Lung (tissue), 12 donors: Measurements from ENCODE around the gene MRPS10. TPM values are rescaled to one million over a fixed set of nuclear protein-coding genes. Genes with fewer than 3 reads are reported as not detected.
"Not testable (repeated sequence)": the region's sequence is repeated elsewhere in the genome, so short reads cannot be mapped to it uniquely, and the experiment has no call there.

Experiments used
- ATAC-seq: fragments of 200-7000 bp; cut with Tn5 transposase; one replicate; pipeline ENCODE4 v1.9.1; 2020; ENCODE audit warnings: moderate number of reproducible peaks; ENCODE audit not compliant: insufficient read depth, low FRiP score
- DNase-seq, 3 donors: peaks; one replicate each; pipeline ENCODE4 v3.0.0-alpha.2; 2013 to 2017
- H3K27ac ChIP-seq, 2 donors: one replicate each; pipeline ENCODE4 v1.5.1; 2013; ENCODE audit warnings: mild to moderate bottlenecking in 2 of 2, moderate library complexity in 2 of 2, control low read depth in 1 of 2, inconsistent platforms in 1 of 2, low read depth in 1 of 2, low read length in 1 of 2
- H3K27me3 ChIP-seq, 3 donors: one replicate each; pipeline ENCODE4 v1.5.1; 2013; ENCODE audit warnings: low read length in 2 of 3; ENCODE audit not compliant: control insufficient read depth in 3 of 3, insufficient read depth in 3 of 3
- H3K36me3 ChIP-seq, 4 donors: one replicate each; pipeline ENCODE4 v1.5.1; 2013; ENCODE audit warnings: low read length in 4 of 4, mild to moderate bottlenecking in 1 of 4, moderate library complexity in 1 of 4; ENCODE audit not compliant: control insufficient read depth in 4 of 4, insufficient read depth in 4 of 4
- H3K4me1 ChIP-seq, 5 donors: one replicate each; pipeline ENCODE4 v1.5.1; 2013; ENCODE audit warnings: low read length in 5 of 5, mild to moderate bottlenecking in 2 of 5, moderate library complexity in 1 of 5; ENCODE audit not compliant: control insufficient read depth in 5 of 5, insufficient read depth in 5 of 5
- H3K4me3 ChIP-seq: one replicate; pipeline ENCODE4 v1.5.1; 2013; ENCODE audit warnings: mild to moderate bottlenecking, control low read depth, moderate library complexity
- H3K9ac ChIP-seq, 2 donors: one replicate each; pipeline ENCODE4 v1.5.1; 2013; ENCODE audit warnings: low read length in 2 of 2, control low read depth in 1 of 2; ENCODE audit not compliant: insufficient read depth in 1 of 2
- H3K9me3 ChIP-seq, 4 donors: one replicate each; pipeline ENCODE4 v1.5.1; 2013; ENCODE audit warnings: low read length in 3 of 4, mild to moderate bottlenecking in 1 of 4, moderate library complexity in 1 of 4; ENCODE audit not compliant: control insufficient read depth in 4 of 4, insufficient read depth in 3 of 4
- WGBS, 2 donors: extraction: QIAGEN DNeasy Blood & Tissue Kit; methylation state at CpG; one replicate each; pipeline ENCODE4 v1.1.7; 2013; 5-methylcytosine and 5-hydroxymethylcytosine counted together
- polyA plus RNA-seq, 2 donors: library from polyadenylated mRNA; stranded (reverse); fragments of 200-250 nt; gene quantifications; one replicate each; pipeline ENCODE4 v1.2.1, GENCODE V29; 2013
- total RNA-seq, 2 donors: library from RNA; depleted of rRNA in 1 of 2; stranded (reverse); fragments of >200 nt in 1 of 2; gene quantifications; one replicate each; pipeline ENCODE4 v1.2.1, GENCODE V29; 2014 to 2021
- TF ChIP-seq, protein P1 (sequence below): IDR thresholded peaks from 2 replicates; pipeline ENCODE4 v1.5.1; 2012; ENCODE audit warnings: mild to moderate bottlenecking; ENCODE audit errors: control extremely low read depth, extremely low read depth
- donor health status: control.
- donor health status: control.
- donor health status: Bipolar disorder and iron deficiency.
- donor health status: healthy.
- donor health status: DM: yes; HTN: yes; CAD: no.

The MRPS10 gene
- total and polyA plus RNA-seq, 4 donors: 19.7 to 26.5 (median 22.5) TPM

GRCh38 chr6:42176981-42177380, 40.7 kb downstream of the MRPS10 start:
- no peak for DNase-seq
- Histone ChIP-seq H3K9ac (no peak overlapping the region), H3K4me3 (no peak overlapping the region), H3K4me1 (peaks cover 0 to 6% (median 0%) of the 10 kb centered on the region in 5 donors), H3K27me3 (no peaks in the 10 kb centered on the region), H3K9me3 (no peaks in the 10 kb centered on the region), H3K36me3 (no peaks in the 10 kb centered on the region), H3K27ac (no peak overlapping the region)
- ATAC-seq: no peak
- TF ChIP-seq, protein P1, sequence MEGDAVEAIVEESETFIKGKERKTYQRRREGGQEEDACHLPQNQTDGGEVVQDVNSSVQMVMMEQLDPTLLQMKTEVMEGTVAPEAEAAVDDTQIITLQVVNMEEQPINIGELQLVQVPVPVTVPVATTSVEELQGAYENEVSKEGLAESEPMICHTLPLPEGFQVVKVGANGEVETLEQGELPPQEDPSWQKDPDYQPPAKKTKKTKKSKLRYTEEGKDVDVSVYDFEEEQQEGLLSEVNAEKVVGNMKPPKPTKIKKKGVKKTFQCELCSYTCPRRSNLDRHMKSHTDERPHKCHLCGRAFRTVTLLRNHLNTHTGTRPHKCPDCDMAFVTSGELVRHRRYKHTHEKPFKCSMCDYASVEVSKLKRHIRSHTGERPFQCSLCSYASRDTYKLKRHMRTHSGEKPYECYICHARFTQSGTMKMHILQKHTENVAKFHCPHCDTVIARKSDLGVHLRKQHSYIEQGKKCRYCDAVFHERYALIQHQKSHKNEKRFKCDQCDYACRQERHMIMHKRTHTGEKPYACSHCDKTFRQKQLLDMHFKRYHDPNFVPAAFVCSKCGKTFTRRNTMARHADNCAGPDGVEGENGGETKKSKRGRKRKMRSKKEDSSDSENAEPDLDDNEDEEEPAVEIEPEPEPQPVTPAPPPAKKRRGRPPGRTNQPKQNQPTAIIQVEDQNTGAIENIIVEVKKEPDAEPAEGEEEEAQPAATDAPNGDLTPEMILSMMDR: no peak

DNA sequence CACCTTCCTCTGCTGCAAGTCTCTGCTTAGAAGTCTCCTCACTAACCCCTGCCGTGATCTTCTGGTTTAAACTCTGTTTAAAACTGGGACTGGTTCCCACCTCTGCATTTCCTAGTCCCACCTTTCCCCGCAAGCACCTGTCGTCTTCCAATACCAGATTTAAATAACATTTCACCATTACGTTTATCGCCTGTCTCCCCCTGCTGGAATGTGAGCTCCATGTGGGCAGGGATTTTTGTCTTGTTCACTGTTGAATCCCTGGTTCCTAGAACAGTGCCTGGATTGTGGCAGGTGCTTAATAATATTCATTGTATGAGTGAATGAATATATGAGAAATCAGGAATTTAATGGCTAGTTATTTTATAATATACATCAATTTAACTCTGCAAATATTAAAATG, 41.8 kb downstream of the MRPS10 start:
- 72 to 78% methylated on average over 5 of the region's 5 CpGs for WGBS, 2 donors
- H3K9me3 ChIP-seq: no peaks in the 10 kb centered on the region
- no peak overlapping the region for H3K4me3 ChIP-seq
- no peaks in the 10 kb centered on the region for H3K27me3 ChIP-seq
- peaks cover 0 to 6% (median 0%) of the 10 kb centered on the region in 5 donors for H3K4me1 ChIP-seq
- ATAC-seq (no peak), DNase-seq (no peak)
- H3K9ac ChIP-seq: no peak overlapping the region
- TF ChIP-seq, protein P1: no peak
- H3K27ac ChIP-seq: no peak overlapping the region
- H3K36me3 ChIP-seq: no peaks in the 10 kb centered on the region

DNA sequence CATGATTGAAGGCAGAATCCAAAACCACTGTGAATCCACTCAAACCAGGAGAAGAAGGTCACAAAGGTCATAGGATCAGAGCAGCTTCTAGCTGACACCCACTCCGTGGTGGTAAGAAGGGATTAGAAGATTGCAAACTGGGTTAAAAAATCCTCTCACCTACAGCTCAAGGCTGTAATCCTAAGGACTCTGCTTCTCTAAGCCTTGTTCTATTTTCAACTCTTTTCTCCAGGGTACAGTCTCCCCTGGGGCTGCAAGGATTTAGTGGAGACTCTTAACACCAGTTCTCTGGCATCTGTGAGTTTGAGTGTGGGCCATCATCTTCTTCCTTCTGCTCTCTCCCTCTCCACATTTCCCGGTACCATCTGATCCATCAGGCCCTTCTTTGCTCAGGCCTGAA, 44.6 kb downstream of the MRPS10 start, which contains the start of gene GUCA1A:
GUCA1A (plus strand) TSS at position 264 of the 400 bp plus-strand sequence. CDS start 250 bp downstream, outside the sequence.
- Histone ChIP-seq H3K36me3 (no peaks in the 10 kb centered on the region), H3K9me3 (no peaks in the 10 kb centered on the region), H3K4me3 (no peak within 1 kb of the TSS), H3K9ac (no peak within 1 kb of the TSS), H3K27ac (no peak within 1 kb of the TSS), H3K27me3 (no peaks in the 10 kb centered on the region), H3K4me1 (peaks cover 0 to 3% (median 0%) of the 10 kb centered on the region in 5 donors)
- TF ChIP-seq, protein P1: no peak
- WGBS, 2 donors: 89 to 96% methylated on average over 2 of the region's 2 CpGs
- no peak for ATAC-seq
- DNase-seq: no peak

- Histone ChIP-seq H3K36me3 (no peaks in the 10 kb centered on the region), H3K4me3 (no peak overlapping the region), H3K9ac (no peak overlapping the region), H3K27ac (no peak overlapping the region), H3K4me1 (no peaks in the 10 kb centered on the region), H3K27me3 (no peaks in the 10 kb centered on the region), H3K9me3 (no peaks in the 10 kb centered on the region)
- DNase-seq: no peak
- ATAC-seq: no peak
- TF ChIP-seq, protein P1: no peak
- WGBS, 2 donors: 90 to 97% methylated on average over 7 of the region's 7 CpGs
These were observed 45.7 kb downstream of the MRPS10 start for GRCh38 chr6:42171813-42172581.

DNA sequence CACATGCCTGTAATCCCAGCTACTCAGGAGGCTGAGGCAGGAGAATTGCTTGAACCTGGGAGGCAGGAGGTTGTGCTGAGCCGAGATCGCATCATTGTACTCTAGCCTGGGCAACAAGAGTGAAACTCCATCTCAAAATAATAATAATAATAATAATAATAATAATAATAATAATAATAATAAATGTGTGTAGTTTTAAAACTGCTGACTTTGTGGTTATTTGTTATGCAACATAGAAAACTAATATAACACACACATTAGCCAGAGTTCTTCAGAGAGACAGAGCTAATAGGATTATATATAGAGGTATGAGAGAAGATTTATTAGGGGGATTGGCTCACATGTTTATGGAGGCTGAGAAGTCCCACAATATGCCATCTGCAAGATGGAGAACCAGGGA, 47.9 kb downstream of the MRPS10 start:
- WGBS, 2 donors: 47 to 72% methylated on average over 2 of the region's 2 CpGs

More for the DNA sequence above, 47.9 kb downstream of the MRPS10 start:
- not testable (repeated sequence) for H3K9ac ChIP-seq, H3K4me1 ChIP-seq, H3K27ac ChIP-seq, H3K4me3 ChIP-seq, H3K36me3 ChIP-seq, DNase-seq, H3K9me3 ChIP-seq, ATAC-seq, H3K27me3 ChIP-seq
